CD4-positive, alpha-beta T cell treated with Interleukin-4 for 4 hours (primary cell): Measurements from ENCODE around the gene HIPK3.
A peak's percentile ranks its signal among the peaks of the same experiment; 100 is the strongest.
"Not testable (repeated sequence)": the region's sequence is repeated elsewhere in the genome, so short reads cannot be mapped to it uniquely, and the experiment has no call there.

Experiments used
- DNase-seq: peaks from one replicate; pipeline ENCODE4 v3.0.0-alpha.2; 2020

HIPK3 gene

DNA sequence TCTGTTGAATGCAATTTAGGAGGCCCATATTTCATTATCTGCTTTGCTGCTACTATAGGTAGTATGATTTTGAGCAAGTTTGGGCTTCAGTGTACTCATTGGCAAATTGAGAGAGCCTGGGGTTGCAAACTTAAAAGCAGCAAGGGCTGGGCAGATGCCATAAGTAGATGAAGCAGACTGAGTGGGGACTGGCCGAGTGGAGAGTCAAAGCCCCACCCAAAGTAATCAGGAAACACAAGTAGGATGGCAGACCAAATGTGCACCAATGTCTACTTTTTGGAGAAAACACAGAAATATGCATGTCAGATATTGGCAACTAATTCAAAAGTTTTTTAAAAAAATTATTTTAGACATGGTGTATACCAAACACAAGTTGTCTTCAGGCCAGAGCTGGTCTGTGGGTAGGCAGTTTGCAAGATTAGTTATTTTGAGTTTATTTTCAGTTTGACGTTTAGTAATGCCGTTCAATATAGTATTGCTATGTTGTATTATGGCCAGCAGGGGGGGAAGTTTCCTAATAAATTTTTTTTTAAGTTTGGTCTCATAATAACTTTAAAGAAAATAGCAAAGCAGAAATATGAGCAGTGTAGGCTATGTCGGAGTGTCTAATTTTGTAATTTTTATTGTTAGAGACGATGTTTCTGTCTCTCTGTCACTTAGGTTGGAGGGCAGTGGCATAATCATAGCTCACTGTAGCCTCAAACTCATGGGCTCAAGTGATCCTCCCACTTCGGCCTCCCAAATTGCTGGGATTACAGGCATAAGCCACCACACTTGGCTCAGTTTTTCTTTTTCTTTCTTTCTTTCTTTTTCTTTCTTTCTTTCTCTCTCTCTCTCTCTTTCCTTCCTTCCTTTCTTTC lies 105.1 kb downstream of the HIPK3 start:
- peak; percentile 51 for DNase-seq

DNA sequence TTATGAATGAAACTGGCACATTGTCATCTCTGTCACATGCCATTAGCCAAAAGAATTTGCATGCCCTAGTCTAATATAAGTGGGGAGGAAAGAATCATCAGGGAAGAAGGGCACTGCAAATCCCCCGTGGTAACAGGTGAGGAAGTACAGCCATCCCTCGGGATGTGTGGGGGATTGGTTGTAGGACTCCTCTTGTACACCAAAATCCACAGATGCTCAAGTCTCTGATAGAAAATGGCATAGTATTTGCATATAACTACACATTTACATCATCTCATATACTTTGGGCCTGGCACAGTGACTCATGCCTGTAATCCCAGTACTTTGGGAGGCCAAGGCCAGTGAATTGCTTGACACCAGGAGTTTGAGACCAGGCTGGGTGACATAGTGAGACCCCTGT lies 109.7 kb downstream of the HIPK3 start:
- no peak for DNase-seq

DNA sequence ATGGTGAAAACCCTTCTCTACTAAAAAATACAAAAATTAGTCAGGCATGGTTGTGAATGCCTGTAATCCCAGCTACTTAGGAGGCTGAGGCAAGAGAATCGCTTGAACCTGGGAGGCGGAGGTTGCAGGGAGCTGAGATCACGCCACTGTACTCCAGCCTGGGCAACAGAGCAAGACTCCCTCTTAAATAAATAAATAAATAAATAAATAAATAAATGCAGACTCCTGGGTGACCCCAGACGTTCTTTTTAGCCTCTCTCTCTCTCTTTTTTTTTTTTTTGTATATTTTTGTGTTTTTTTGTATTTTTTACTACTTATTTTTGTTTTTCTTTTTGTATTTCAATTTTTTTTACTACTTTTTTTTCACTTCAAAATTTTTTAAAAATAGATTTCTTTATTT lies 111.3 kb downstream of the HIPK3 start:
- DNase-seq: not testable (repeated sequence)

DNA sequence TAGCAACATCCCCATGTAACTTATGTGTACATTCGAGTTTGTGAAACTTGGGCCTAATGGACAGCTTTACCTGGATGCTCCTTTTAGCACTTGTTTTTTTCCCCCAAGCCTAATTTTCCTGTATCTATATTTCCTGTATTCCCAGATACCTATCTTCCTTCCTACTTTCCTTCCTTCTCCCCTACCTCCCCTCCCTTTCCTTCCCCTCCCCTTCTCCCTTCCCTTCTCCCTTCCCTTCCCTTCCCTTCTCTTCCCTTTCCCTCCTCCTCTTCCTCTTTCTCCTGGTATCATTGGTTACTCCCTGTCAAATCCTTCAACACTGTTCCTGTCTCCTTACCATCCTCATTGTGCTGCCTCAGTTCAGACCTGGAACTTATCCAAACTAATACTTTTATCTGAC lies 111.8 kb downstream of the HIPK3 start:
- no peak for DNase-seq

GRCh38 chr11:33373636-33374035 lies 116.5 kb downstream of the HIPK3 start:
- no peak for DNase-seq

DNA sequence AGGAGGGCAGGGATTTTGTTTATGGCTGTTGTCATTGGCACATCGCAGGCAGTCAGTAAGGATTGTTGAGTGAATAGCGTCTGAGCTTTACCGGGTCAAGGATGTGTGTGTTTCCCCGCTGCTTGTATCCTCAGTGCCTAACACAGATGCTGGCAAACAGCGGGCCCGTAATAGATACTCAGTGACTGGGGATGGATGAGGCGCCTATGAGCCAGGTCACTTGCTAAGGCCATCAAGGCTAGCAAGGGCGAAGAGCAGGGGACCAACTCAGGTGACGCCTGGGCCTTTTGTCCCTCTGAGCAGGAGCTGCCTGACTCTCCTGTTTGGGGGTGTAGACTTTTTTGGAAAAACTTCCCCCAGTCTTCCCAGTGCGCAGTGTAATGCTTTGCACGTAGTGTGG lies 118.1 kb downstream of the HIPK3 start:
- no peak for DNase-seq

DNA sequence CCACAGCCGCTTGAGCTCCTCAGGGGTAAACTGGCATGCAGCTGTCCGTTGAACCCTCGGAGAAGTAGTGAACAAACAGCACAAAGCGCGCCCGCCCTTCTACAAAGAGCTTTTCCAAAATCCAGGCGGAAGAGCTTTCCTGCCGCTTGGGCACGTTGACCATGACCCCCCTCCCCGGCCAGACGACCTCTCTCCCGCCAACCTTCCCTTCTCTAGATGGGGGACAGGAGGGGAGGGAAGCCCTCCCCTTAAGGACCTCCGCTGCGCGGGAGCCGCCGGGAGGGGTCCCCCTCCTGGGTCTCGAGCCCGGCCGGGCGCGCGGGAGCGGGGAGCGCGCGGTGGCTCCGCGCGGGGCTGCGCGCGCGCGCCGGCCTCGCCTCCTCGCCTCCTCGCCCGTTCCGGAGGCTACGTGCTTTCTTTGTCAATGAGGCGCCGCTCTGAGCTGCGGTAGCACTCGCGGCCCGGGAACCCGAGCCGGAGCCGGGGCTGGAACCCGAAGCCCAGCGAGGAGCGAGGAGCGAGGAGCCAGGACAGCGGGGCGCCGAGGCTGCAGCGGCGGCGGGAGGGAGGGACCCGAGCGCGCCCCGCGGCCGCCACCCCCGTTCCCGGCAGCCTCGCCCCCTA lies 118.6 kb downstream of the HIPK3 start, which contains the start of gene KIAA1549L:
Gene KIAA1549L (plus strand): TSS at position 421 of the 624 bp plus-strand sequence.
- no peak for DNase-seq

GRCh38 chr11:33376331-33377310 lies 119.4 kb downstream of the HIPK3 start:
- no peak for DNase-seq

- DNase-seq: no peak
These were observed 120.5 kb downstream of the HIPK3 start for GRCh38 chr11:33377412-33378370.

- no peak for DNase-seq
These were observed 122.8 kb downstream of the HIPK3 start for GRCh38 chr11:33379947-33380346.

DNA sequence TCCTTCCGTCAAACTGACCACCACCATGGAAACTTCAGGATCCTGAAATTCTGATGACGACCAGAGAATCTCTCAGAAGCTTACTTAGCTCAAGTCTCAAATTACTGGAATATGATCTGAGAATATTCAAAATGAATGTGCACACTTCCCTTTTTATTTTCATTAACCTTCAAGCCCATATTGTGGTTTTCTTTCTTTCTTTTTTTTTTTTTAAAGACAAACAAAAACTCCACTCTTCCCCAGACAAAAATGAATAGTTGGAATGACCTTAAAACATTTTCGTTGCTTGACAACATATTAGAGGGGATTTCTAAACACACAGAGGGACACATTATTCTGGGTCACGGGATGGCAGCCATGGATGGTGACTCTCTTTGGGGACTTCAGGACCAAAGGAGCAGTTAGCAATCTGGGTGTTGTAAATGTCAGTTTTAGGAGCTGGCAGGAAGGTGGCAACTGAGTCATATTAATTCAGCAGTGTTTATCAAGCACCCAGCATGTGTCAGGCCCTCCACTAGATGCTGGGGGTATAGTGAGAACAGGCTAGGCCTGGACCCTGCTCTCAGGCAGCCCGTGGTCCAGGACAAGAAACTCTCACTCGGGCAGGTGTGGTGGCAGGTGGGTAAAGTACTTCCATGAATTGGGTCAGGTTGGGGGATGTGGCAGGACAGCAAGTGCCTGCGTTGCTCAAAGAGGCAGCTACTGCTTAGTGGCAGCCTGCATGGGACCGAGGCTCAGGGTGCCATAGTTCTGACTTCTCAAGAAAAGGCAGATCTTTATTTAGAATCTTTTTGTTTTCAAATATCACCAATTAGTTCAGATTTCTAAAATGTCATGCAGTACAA lies 126.1 kb downstream of the HIPK3 start:
- DNase-seq: no peak

DNA sequence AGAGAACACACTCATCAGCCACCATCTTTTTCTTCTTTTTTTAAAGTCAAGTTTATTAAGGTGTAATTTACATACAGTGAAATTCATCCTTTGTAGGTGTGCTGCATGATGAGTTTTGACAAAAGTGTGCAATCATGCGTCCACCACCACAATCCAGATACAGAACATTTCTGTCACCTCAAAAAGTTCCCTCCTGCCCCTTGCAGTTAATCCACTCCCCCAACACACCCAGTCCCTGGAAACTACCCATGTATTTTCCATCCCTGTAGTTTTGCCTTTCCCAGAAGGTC lies 126.7 kb downstream of the HIPK3 start:
- DNase-seq: no peak

GRCh38 chr11:33384220-33384619 lies 127.0 kb downstream of the HIPK3 start:
- DNase-seq: no peak

DNA sequence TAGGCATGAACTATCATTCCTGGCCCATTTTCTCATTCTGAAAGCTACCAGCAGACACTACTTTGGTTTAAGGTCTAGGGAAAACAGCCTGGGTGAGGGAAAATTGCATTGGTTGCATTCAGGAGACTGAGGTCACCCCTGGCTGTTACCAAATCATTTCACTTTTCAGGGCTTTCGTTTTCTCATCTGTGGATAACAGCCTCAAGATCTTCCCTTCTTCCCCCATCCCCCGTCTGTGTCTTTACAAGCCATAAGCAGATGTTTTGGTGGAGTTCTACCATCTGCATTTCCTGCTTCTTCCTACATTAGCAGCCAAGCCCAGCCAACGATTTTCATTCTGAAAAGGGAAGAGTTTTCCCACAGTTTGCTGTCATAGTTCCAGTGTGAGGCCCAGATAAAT lies 130.4 kb downstream of the HIPK3 start:
- no peak for DNase-seq

DNA sequence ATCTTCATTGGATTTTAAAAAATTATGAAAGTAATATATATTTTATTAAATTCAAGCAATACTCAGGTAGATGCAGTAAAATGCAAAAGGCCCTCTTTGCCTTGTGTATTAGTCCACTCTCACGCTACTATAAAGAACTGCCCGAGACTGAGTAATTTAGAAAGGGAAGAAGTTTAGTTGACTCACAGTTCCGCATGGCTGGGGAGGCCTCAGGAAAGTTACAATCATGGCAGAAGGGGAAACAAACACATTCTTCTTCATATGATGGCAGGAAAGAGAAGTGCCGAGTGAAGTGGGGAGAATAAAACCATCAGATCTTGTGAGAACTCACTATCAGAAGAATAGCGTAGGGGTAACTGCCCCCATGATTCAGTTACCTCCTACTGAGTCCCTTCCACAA lies 130.8 kb downstream of the HIPK3 start:
- DNase-seq: no peak

DNA sequence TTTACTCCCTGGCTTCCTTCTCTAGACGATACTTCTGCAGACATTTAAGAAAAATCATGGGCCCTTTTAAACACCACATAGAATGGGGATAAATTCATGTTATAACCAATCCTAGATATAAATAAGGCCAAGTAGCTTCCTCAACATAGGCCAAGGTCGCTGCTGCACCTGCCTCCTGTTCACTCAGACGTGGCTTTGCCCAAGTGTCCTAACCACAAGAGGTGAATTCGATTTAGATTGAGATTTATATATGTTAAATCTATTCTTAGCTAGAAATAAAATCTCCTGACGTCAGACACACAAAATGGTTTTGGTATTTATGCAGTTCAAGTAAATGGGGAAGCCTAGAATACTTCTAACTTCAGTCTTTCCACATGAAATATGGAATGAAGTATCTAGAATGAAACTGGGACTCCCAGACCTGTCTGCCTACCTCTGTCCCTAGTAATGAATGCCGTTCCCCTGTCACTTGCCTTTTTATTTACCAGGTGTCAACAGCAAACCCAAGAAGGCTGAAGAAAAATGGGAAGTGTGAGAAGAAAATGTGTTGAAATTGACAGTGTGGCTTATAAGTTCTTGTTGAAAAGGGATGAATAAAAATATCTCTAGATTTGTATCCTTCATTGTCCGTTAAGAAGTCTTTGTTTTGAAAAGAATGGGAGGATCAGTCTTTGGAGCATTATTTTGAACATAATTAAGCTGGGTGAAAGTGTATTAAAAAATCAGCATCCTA lies 131.8 kb downstream of the HIPK3 start:
- DNase-seq: no peak

DNA sequence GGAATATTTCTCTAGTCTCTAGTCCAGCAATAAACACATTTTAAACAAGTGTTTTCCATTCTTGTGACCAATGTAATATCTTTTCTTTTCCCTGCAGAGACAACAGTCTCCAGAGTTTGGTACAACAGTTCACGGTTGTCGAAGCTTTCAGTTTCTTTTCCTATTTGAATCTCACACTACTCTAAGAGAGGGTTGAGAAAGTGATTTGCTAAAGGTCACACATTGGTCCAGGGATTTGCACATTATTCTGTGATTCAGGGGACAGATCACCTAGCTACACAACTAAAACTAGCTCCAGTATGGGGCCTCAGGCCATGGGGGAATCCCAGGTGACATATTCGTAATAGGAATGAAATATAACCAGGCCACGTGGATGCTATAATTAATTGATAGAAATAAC lies 132.5 kb downstream of the HIPK3 start:
- no peak for DNase-seq

- DNase-seq: no peak
These were observed 134.0 kb downstream of the HIPK3 start for GRCh38 chr11:33390944-33391892.

DNA sequence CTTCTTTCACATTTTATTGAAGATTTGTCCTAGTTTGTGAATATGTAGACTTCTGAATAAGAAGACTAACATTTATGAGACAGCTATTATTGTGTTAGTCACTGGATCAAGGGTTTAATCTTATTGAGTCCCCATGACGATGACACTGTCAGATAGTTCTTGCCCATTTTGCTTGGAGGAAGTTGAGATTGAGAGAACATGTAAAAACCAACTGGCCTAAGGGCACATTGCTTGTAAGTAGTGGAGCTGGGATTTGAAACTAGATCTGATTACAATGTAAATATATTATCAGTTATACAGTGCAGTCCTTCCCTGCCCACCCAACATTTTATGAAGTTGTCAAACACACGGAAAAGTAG lies 134.7 kb downstream of the HIPK3 start:
- no peak for DNase-seq
